Renal cortex interstitium (tissue), 11 donors: ENCODE results near the gene NCAM1. TPM values are rescaled to one million over a fixed set of nuclear protein-coding genes. Genes with fewer than 3 reads are reported as not detected.

Source experiments
- DNase-seq, 11 donors: peaks; one replicate each; pipeline ENCODE4 v3.0.0-alpha.2; 2013; ENCODE audit warnings: low read depth in 9 of 11, low spot score in 4 of 11; ENCODE audit errors: extremely low read depth in 1 of 11
- polyA plus RNA-seq, 3 donors: library from polyadenylated mRNA; unstranded; fragments of 120-200 nt; gene quantifications; one replicate each; pipeline ENCODE4 v1.2.1, GENCODE V29; 2013; ENCODE audit not compliant: insufficient read length in 3 of 3

NCAM1 gene
- polyA plus RNA-seq, 3 donors, result 72.5 to 88.0 (median 83.2) TPM

DNA sequence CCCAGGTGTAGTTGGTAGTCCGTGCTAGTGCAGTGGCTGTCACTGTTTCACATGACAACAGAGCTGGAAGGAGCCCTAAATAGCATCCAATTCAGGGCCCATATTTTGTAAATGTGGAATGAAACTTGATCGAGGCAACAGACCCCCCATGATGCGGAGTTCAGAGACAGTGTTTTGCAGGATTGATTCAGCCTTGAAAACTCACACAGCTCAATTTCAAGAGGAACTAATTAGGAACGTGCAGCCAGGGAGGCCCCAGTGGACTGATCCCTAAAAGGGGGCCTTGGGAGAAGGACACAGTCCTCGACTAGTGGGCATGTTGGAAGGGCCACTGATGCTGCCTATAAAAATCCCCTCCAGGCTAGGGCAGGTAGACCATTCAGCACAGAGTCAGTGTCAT is 292.2 kb downstream of the NCAM1 start:
- no peak for DNase-seq

DNA sequence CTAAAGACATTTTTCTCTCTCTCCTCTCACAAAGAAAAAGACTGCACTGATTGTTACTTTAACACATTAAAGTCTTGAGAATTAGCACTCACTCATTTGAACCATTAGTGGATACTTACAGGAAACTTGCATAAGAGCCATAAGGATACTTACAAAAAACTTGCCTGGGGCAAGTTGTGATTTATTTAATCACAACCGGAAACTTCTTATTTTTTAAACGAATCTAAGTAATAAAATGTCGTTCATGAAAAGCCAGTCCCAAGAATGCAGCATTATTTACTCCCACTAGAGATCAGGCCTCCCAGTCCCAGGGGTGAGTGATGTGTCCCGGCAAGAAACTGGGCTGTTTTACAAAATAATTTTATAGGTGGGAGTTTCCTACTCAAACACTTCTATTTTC is 293.9 kb downstream of the NCAM1 start:
- peak in 4 of 11 donors; percentile 15 to 40 (median 28) for DNase-seq

- DNase-seq, result no peak
These were observed 294.5 kb downstream of the NCAM1 start for GRCh38 chr11:113255741-113256140.

GRCh38 chr11:113256431-113257202 is 295.4 kb downstream of the NCAM1 start:
- no peak for DNase-seq

GRCh38 chr11:113260096-113260425 is 298.8 kb downstream of the NCAM1 start:
- DNase-seq, result no peak

DNA sequence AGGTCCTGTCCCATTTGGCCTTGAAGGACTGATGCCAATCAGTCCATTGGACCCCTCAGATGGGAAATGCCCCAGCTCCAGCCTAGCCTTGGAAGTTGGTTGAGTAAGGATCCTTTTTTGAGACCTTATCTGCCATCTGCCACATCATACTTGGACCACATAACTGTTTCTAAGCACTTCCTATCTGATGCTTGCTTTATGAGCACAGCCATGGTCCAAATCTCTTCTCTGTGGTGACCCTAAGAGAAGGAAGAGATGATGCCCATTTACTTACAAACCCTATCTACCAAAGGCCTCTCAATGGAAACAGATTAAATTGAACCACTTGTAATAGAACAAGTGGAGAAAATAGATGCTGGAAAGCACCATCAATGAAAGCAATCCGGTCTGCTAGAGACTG is 299.3 kb downstream of the NCAM1 start:
- no peak for DNase-seq

GRCh38 chr11:113261709-113262475 is 300.7 kb downstream of the NCAM1 start:
- no peak for DNase-seq

DNA sequence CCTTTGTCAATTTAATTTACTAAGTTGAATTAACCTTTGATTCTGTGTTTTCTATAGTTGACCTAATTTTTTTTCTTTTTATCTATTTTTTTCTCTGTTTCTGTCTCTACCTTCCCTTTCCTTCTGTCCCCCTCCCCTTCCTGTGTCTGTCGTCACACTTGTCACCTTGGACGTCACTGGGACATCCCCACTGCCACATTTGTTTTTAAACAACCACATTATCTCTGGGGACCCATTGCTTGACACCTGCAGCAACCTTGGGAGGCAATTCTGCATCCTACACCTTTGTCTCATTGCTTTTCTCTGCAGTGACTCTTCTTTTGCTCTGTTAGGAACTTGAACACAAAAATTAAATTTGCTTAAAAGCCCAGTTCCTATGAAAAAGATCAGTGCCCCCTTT is 301.4 kb downstream of the NCAM1 start:
- no peak for DNase-seq

GRCh38 chr11:113263458-113264259 is 302.4 kb downstream of the NCAM1 start:
- DNase-seq, result no peak

GRCh38 chr11:113265362-113265761 is 304.1 kb downstream of the NCAM1 start:
- DNase-seq, result no peak

DNA sequence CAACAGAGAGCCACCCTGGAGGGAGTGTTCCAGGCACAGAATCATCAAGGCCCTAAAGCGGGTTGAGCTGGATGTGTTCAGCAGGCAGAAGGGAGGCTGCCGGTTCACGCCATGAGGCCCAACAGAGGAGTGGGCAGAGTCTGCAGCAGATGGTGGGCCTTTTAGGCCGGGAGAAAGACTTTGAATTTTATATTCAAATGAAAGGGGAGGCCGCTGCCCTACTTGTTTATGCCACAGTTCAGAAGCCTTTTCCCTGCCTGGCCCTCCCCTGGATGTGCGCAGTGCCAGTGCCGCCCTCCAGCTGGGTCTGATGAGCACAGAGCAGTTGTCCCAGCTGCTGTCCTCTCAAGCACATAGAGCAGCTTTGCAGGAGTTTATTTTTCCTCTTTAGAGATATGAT is 306.3 kb downstream of the NCAM1 start:
- DNase-seq, result no peak

DNA sequence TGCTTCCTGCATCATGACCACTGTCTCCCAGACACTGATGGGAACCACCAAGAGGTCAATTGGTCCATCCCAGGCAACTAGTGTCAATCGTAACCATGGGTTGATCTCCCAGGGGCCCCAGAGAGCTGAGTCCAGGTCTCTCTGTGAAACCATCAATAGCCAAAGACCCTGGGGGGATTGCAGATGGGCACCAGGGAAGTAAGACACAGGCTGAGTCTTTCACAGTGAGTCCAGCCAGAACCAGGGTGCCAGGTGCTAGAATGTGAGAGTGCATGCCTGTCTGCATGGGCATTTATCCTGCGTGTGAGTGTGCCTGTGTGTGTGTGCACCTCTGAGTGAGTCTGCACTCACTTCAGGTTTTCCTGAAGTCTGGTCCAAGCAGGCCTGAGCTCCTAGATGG is 307.9 kb downstream of the NCAM1 start:
- no peak for DNase-seq

- no peak for DNase-seq
These were observed 308.4 kb downstream of the NCAM1 start for GRCh38 chr11:113269636-113270035.

- no peak for DNase-seq
These were observed 308.9 kb downstream of the NCAM1 start for GRCh38 chr11:113270080-113270479.

- DNase-seq, result no peak
These were observed 310.5 kb downstream of the NCAM1 start for GRCh38 chr11:113271551-113272245.

DNA sequence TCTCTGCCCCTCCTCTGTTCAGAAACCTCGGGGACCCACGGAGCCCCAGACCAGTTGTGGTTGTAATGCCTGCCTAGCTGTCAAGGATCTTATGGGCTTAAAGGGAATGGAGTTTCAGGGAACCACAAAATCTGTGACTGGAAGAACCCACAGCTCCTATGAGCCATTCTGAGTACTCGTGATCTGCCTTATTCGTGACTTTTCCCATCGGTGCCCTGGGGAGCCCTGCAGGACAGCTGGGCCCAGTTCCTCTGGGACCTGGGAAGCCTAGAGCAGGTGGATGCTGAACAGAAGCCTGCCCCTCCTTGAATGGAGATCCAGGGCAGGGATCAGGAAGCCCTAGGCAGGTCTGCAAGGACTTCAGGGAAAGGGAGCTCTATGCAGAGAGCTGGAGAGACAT is 311.1 kb downstream of the NCAM1 start:
- DNase-seq, result no peak

DNA sequence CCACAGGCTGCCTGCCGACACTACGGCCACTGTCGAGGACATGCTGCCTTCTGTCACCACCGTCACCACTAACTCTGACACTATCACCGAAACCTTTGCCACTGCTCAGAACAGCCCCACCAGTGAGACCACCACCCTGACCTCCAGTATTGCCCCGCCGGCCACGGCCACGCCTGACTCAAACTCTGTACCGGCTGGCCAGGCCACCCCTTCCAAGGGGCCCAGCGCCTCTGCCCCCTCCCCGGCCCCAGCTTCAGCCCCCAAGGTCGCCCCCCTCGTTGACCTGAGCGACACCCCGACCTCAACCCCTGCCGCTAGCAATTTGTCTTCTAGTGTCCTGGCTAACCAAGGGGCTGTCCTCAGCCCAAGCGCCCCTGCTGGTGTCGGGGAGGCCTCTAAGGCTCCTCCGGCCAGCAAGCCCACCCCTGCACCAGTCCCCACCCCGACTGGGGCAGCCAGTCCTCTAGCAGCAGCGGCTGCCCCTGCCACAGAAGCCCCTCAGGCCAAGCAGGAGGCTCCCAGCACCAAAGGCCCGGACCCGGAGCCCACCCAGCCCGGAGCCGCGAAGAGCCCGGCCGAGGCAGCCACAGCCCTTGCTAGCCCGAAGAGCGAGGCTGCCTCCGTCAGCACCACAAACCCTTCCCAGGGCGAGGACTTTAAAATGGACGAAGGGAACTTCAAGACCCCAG is 311.9 kb downstream of the NCAM1 start:
- no peak for DNase-seq

GRCh38 chr11:113273720-113274119 is 312.5 kb downstream of the NCAM1 start:
- no peak for DNase-seq
